ENCODE results near the gene KLRD1.
"Not testable (repeated sequence)": the region's sequence is repeated elsewhere in the genome, so short reads cannot be mapped to it uniquely, and the experiment has no call there.

KLRD1 gene

DNA sequence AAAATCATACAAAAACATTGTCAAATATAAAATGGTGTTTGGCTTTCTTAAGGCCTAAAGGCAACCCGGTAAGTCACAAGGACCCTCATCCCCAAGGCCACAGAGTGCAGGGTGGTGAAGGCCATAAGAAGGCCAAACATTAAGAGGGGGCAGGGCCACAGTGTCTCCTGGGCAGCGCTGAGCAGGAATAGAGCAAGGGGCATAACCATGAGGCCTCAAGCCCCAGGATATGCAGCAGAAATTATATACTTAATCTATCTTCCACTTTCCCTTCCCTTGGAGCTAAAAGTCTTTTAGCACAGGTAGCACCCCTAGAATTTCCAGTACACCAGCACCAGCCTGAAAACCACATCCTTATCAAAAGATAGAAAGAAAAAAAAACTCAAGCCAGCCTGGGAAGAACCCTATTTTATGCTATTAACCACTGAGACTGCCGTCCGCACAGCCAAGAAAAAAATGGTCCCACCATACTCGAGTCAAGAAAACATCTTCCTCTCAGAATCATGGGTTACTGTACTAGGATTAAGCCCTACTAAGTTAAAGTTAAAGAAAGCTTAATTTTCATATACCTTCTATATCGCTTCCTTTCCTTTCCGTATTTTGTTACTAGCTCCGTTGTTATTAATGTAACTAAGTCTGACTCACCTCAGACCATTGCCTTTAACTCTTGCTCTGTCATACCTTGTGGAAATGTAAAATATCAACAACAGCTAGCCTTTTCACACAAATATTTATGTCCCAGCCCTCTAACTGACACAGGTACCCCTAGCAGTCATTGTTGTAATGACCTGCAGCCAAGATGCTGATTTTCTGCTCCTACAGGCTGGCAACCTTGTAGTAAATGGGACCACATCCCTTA lies 62.1 kb downstream of the KLRD1 start:
- FAIRE-seq, result no peak

GRCh38 chr12:10371893-10372535 lies 64.3 kb downstream of the KLRD1 start:
- not testable (repeated sequence) for FAIRE-seq

DNA sequence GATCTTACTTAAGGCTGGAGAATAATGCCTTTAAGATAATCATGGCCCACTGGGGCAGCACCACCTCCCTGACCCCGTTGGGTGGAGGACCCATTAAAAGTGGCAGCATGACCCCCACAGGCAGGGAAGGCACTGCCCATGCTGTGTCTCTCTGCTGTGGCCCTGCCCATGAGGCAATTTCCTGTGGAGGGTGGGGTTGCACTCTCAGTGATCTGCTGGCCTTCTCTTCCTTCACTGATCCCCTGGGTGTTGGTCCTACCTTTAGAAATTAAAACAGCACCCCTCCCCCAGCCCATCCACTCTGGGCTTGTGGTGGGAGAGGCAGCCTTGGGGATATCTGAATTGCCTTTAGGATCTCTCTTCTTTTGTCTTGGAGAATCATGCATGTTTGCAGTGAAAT lies 64.9 kb downstream of the KLRD1 start:
- no peak for FAIRE-seq

- FAIRE-seq, result no peak
Measured at GRCh38 chr12:10374624-10375018, 67.0 kb downstream of the KLRD1 start.

- not testable (repeated sequence) for FAIRE-seq
Measured at GRCh38 chr12:10378737-10379136, 71.1 kb downstream of the KLRD1 start.
